Fibroblast of peridontal ligament (primary cell): ENCODE data around the gene DNAAF9.

Experiments
- DNase-seq: peaks from one replicate; pipeline ENCODE4 v3.0.0-alpha.2; 2010; ENCODE audit errors: extremely low read depth

DNAAF9 gene

DNA sequence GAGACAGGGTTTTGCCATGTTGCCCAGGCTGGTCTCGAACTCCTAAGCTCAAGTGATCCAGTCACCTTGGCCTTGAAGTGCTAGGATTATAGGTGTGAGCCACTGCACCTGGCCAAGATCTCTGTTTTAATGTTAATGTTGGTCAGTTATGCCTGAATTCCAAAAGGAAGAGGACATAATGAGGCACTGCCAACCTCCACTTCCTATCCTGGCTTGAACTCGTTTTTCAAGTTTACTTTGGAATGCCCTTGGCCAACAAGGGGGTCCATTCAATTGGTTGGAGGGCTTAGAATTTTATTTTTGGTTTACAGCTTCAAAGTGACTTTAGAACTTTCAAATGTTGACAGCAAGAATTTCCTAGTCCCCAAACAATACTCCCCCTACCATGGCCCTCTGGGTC is 29.8 kb downstream of the DNAAF9 start:
- DNase-seq = no peak

DNA sequence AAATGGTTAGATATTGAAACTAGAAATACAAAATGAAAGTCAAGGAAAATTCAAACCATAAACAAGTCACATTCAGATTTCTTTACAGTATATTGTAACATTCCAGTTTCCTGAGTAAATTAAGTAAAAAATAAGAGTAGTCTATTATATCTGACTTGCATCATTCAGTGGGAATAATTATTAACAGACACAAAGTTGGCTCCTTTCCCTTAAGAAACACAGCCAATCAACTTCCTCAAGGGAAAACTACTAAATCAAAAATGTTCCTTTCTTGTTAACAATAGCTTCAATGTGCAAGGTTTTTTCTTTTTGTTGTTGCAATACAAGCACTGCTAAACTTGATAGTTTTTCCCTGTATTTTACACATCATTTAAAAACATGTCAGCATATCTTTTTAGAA is 33.2 kb downstream of the DNAAF9 start:
- DNase-seq = peak; percentile 86

DNA sequence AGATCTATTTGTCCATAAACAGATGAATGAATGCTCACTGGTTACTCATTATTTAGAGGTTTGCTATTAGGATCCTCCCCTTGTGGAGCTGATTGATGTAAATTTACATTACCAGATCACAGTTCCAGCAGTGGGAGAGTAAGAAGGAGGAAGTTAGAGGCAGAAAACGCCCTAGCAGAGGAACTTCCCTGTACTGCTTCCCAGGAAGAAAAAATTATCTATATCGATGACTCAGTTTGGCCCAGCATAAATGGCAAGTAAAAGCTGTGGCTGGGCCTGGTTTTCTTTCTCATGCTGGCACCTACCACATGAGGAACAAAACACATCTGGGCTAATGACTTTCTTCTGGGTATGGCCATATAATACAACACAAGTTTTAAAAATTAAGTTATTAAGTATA is 35.7 kb downstream of the DNAAF9 start:
- DNase-seq = no peak

DNA sequence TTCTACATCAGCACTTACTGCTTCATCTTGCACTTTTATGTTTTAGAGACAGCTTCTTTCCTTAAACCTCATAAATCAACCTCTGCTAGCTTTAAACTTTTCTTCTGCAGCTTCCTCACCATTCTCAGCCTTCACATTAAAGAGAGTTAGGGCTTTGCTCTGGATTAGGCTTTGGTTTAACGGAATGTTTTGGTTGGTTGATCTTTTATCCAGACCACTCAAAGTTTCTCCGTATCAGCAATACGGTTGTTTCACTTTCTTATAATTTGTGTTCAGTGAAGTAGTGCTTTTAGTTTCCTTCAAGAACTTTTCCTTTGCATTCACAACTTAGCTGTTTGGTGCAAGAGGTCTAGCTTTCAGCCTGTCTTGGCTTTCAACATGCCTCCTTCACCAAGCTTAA is 40.4 kb downstream of the DNAAF9 start:
- DNase-seq = no peak

DNA sequence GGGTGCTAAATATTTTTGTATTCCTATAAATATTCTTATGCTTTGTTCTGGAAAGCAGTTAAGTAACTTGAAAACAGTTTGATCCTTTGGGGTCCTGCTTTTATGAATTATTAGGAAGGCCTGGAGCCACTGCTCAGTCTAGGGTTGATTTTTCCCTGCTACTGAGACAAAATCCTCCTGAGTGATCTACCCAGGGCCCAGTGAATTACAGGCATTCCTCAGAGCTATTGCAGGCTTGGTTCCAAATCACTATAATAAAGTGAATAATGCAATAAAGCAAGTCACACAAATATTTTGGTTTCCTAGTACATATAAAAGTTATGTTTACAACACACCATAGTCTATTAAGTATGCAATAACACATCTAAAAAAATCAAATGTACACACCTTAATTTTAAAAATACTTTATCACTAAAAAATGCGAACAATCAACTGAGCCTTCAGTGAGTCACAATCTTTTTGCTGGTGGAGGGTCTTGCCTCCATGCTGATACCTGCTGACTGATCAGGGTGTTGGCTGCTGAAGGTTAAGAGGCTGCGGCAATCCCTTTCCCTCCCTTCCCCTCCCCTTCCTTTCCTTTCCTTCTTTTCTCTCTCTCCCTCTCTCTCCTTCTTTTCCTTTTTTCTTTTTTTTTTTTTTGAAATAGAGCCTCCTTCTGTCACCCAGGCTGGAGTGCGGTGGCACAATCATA is 43.0 kb downstream of the DNAAF9 start:
- no peak for DNase-seq

DNA sequence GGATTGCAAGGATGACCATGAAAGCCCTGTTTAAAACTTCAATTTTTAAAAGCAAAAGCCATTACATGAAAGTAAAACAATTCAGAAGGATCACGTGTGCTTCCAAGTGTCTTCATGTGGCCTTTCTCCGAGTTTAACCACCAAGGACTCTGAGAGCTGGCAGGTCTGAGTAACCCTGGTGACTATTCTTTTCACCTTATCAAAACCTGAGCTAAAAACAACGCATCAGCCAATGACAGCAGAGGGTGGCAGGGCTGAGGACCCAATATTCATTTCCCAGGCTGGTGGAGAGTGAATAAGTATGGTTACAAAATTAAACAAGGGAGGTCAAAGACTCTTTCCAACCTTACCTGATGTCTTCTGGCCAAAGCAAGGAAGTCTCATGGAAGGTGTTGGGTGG is 46.7 kb downstream of the DNAAF9 start:
- DNase-seq = no peak

DNA sequence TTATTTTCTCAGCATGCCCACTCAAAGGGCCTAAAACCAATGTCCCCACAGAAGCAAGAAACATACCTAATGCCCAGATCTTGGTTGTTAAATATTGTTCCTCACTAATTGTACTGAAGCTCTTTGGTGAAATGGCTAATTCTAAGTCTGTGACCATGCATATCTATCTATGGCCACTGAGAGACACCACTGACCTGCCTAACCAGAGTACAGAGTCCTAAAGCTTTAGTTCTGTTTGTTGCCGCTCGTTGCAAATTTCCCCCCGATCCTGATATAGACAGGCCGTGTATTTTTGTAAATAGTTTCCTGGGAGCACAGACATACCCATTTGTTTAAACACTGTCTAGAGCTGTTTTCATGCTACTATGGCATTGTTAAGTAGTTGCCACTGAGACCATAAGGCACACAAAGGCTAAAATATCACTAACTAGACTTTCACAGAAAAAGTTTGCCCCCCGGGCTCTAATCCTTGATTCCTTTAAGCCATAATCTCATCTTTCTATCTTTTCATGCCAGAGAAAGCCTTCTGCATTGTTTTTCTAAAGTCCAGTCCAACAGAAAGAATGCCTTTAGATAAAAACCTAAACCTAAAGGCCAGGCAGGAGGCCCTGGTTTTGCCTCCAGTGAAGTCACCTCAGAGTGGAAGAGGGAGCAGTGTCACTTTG is 48.7 kb downstream of the DNAAF9 start:
- DNase-seq = no peak
